ENCODE data around the gene FIBP. TPM values are rescaled to one million over a fixed set of nuclear protein-coding genes. Genes with fewer than 3 reads are reported as not detected.

The FIBP gene
- total and polyA plus RNA-seq, 2 of the 8 experiments (the other 6 are each of a cell fraction or from before 2014, with no cell fraction given) = 74.3 to 173 TPM

GRCh38 chr11:65919141-65919572, 30.9 kb upstream of the FIBP start, which contains the start of gene DRAP1 (continued):
- TF ChIP-seq CHD7 (IDR thresholded peaks at IDR 0.05; ENCODE audit: insufficient replicate concordance, low read length) = no peak
- TF ChIP-seq TAF1 (IDR thresholded peaks at IDR 0.05; ENCODE audit: low read depth, low read length) = peak; percentile 71
- peak; percentile 83 for TF ChIP-seq CREB1 (IDR thresholded peaks at IDR 0.05)
- TF ChIP-seq HDAC6 (IDR thresholded peaks at IDR 0.05; ENCODE audit: low read depth, low read length) = no peak
- no peak for TF ChIP-seq CBX8 (IDR thresholded peaks at IDR 0.05; ENCODE audit: borderline replicate concordance, low read depth, low read length)
- no peak for TF ChIP-seq USF2 (IDR thresholded peaks at IDR 0.05; ENCODE audit: low read length)
- TF ChIP-seq NRF1 (IDR thresholded peaks at IDR 0.05; ENCODE audit: low read depth, low read length) = no peak
- TF ChIP-seq CBX5 (IDR thresholded peaks at IDR 0.05; ENCODE audit: low read depth, low read length) = no peak
- no peak for TF ChIP-seq ZNF274 (IDR thresholded peaks at IDR 0.05; ENCODE audit: borderline replicate concordance, extremely low read depth, low read length)
- TF ChIP-seq SIX5 (IDR thresholded peaks at IDR 0.05; ENCODE audit: low read depth, low read length) = no peak
- peak; percentile 93 for TF ChIP-seq SP4 (IDR thresholded peaks at IDR 0.05; ENCODE audit: low read length)
- TF ChIP-seq BACH1 (IDR thresholded peaks at IDR 0.05; ENCODE audit: low read length) = no peak; the same call in 1 of the 2 replicates
